HG03442 (cell line): ENCODE measurements around the gene STT3B.
"Not testable (repeated sequence)": the region's sequence is repeated elsewhere in the genome, so short reads cannot be mapped to it uniquely, and the experiment has no call there.

Source experiments
- ATAC-seq: cut with Tn5 transposase; IDR thresholded peaks from one replicate; pipeline ENCODE4 v1.9.1; 2021; ENCODE audit warnings: mild to moderate bottlenecking, moderate library complexity; ENCODE audit not compliant: unreplicated experiment

STT3B gene

DNA sequence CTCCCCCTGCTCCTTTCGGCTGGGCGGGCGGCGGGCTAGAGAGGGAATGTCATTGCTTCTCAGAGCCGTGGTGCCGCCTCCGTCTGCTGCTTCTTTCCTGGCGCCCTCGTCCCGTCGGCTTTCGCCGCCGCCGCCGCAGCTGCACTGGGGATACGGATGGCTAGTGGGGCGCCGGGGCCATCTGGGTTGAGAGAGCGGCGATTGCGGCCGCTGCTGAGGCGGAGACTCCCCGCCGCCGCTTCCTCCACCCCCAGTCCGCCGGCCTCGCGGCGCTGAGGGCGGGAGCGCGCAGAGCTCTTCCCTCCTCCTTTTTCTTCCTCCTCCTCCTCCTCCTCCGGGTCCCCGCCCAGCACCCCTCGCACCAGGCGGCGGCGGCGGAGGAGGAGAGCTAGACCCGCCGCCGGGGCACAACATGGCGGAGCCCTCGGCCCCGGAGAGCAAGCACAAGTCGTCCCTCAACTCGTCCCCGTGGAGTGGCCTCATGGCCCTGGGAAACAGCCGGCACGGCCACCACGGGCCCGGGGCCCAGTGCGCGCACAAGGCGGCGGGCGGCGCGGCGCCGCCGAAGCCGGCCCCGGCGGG, at the start of gene STT3B:
Gene STT3B (plus strand): TSS at position 339 of the 582 bp plus-strand sequence. CDS start 74 bp downstream, at position 413.
- peak; percentile 48 for ATAC-seq

- no peak for ATAC-seq
Measured at GRCh38 chr3:31483776-31484175, 48.9 kb upstream of the STT3B start.

DNA sequence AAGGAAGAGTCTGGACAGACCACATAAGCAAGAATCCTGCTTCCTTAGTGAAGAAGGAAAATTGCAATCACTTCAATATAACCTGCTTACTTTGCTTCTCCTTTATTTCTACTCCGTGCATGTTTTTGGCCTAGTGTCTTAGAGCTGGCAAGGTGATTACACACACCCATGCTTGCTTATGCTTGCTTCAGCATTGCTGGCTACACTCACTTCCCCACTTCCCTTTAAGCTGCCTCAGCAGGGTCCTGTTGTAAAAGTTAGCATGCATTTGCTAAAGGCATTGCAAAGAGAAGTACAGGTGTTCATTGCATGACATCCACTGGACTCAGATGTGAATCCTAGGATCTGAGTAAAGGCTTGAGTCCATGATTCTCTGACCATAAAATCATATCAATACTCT, 47.5 kb upstream of the STT3B start:
- ATAC-seq = no peak

GRCh38 chr3:31486865-31487533, 45.7 kb upstream of the STT3B start:
- no peak for ATAC-seq

GRCh38 chr3:31488475-31489017, 44.2 kb upstream of the STT3B start:
- ATAC-seq = no peak

- ATAC-seq = no peak
Measured at GRCh38 chr3:31490502-31490901, 42.2 kb upstream of the STT3B start.

GRCh38 chr3:31491660-31492059, 41.1 kb upstream of the STT3B start:
- ATAC-seq = no peak

DNA sequence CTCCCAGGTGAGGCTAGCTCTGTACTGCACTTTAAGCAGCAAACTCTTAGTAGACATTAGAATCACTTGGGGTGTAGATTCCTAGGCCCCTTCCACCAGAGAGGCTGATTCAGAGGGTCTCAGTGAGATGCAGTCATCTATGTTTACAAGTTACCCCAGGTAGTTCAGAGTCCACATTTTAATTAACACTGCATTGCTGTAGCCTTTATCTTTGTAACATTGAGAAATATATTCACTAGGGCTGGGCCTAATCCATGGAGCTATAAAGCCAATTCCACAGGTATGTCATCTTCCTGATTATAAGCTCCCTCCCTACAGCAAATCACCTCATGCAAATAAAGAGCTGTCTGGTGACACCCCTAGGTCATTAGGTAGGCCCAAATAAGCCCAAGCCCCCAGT, 39.6 kb upstream of the STT3B start:
- ATAC-seq = no peak

GRCh38 chr3:31495971-31496665, 36.6 kb upstream of the STT3B start:
- ATAC-seq = no peak

DNA sequence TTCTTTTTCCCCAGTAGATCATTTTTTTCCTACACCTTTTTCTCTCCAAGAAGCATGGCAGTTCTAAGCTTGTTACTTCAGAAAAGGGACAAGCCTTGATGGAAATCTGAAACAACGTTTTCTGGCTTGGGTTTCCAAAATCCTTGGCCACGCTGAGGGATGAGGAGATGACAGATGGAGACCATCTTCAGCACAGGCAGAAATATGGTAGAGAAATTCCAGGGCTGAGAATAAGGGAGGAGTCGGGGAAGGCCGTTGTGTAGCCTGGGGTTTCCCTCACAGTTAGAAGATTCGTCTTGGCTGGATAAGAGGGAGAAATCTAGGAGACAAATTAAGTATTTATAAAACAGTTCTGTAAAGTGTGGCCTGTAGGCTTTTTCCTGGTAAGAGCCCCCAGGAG, 33.9 kb upstream of the STT3B start:
- no peak for ATAC-seq

DNA sequence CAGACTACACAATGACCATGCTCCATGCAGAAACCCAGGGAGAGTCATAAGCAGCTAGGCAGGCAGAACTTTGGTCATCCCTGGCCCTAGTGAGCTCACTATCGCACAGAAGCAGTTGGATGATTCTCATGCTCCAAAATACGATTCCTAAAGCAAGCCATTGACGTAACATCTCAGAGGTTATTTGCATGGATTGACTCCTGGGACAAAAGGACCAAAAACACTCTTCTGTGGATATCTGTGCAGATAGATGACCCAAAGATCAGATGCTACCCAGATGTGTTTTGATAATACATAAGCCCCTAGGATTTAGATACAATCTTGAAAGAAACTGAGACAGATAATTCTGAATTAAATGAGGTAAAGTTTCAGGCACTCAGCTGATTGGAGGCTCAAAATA, 33.4 kb upstream of the STT3B start:
- ATAC-seq = no peak

DNA sequence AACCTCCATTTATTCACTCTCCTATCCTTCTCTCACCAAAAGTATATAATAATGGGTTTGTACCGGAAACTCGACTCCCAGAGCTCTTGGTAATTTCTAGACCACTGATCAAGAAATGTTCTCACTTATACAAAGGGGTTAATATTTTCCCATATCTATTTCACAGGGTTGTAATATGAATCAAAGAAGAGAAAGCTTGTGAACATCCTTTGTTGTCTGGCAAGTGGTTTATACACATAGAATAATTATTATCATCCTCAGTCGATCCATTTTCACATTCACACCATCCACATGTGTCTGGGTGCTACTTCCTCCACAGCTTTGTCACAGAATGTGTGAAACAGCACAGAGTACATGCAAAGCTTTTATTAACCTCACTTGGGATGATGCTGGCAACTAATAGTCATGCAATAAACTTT, 29.9 kb upstream of the STT3B start:
- no peak for ATAC-seq

DNA sequence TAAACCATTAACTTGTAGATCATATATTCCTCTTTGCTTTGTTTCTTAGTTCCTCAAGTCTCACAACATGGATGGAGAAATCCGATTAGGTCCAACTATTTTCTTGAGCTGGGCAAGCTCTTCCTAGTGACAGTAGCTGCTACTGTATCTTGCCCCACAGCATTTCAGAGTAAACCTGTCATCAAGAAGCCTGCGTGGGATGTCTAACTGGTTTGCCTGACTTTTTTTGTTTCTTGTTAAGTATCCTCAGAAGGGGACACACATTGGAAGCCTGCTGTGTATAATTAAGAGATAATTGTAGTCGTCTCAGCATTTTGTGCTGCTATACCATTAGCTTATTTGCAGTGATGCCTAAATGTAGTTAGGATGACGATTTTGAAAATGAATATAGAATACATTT, 29.3 kb upstream of the STT3B start:
- ATAC-seq = no peak

DNA sequence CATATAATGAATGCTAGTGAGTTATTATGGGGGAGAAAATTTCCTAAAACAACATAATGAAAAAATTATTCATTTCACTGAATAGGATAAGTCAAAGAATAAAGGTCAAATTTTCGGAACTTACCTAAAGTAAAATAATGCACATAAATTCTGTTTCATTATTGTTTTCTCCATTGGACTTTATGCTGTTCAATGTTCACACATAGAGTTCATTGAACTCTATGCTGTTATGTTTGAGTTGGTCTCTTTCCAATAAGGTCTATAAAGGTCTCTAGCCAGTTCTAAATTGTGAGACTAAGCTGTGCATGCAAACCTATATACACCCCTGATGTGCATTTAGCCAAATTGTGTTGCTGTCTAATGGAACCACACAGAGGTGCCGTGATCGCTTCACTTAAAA, 28.5 kb upstream of the STT3B start:
- ATAC-seq = no peak

GRCh38 chr3:31505371-31506048, 27.2 kb upstream of the STT3B start:
- ATAC-seq = no peak

DNA sequence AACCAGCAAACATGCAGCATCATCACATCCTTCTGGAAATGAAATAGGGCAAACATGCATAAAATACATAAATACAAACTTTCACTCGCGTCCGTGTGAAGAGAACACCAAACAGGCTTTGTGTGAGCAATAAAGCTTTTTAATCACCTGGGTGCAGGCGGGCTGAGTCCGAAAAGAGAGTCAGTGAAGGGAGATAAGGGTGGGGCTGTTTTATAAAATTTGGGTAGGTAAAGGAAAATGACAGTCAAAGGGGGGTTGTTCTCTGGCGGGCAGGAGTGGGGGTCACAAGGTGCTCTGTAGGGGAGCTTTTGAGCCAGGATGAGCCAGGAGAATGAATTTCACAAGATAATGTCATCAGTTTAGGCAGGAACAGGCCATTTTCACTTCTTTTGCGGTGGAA, 26.2 kb upstream of the STT3B start:
- ATAC-seq = not testable (repeated sequence)

- ATAC-seq = no peak
Measured at GRCh38 chr3:31508452-31509146, 24.1 kb upstream of the STT3B start.

GRCh38 chr3:31509147-31509728, 23.5 kb upstream of the STT3B start:
- no peak for ATAC-seq

- no peak for ATAC-seq
Measured at GRCh38 chr3:31514570-31514969, 18.2 kb upstream of the STT3B start.

DNA sequence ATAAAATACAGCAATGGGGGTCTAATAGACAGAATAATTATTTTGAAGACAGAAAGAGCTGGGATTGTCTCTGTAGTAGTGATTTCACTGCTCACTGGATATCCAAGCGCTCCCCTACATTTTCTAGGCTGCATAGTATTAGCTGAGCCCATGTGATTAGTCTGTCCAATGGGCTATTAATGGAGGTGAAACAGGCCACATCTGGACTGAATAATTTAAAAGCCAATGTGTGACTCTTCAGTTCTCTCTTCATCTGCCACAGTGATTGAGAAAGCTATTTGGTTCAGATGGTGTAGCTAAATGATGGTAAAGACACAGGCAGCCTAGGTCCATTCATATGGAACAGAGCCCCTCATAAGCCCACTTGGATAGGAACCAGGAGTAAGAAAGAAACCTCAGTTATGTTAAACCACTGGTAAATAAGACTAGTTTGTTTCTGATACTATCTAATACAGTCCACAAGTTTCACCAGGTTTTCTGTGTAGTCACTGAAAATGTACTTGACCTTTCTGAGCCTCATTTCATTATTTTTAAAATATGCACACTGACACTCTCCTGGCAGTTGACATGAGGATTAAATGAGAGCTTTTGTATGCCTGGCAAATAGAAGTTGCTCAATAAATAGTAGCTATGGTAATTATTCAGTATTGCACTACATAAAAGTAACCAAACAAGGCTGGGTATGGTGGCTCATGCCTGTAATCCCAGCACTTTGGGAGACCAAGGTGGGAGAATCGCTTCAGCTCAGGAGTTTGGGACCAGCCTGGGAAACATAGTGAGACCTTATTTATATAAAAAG, 17.0 kb upstream of the STT3B start:
- ATAC-seq = no peak
